Activated CD8-positive, alpha-beta T cell treated with anti-CD3 and anti-CD28 coated beads for 36 hours (primary cell): ENCODE measurements around the gene CDKN2B. TPM values are rescaled to one million over a fixed set of nuclear protein-coding genes. Genes with fewer than 3 reads are reported as not detected.

Source experiments
- ATAC-seq: fragments of 200-7000 bp; cut with Tn5 transposase; one replicate; pipeline ENCODE4 v1.10.0; 2021; ENCODE audit warnings: mild to moderate bottlenecking, moderate library complexity
- CTCF ChIA-PET: fragments of 350-600 bp; sonication (Branson Sonifier 250); formaldehyde crosslinking; loops from one replicate; lab custom pipeline; 2021; ENCODE audit warnings: antibody characterized with exemption; lab: Charles Lee
- POLR2A ChIA-PET: fragments of 350-600 bp; sonication (Branson Sonifier 250); formaldehyde crosslinking; loops from one replicate; lab custom pipeline; 2021; ENCODE audit warnings: antibody characterized with exemption; lab: Charles Lee
- DNase-seq: peaks from one replicate; pipeline ENCODE4 v3.0.0-alpha.2; 2020
- H3K27ac Mint-ChIP-seq: one replicate; pipeline ENCODE4 v1.8.0; 2021; ENCODE audit warnings: mild to moderate bottlenecking, mixed read lengths
- H3K27me3 Mint-ChIP-seq: one replicate; pipeline ENCODE4 v1.8.0; 2021; ENCODE audit warnings: mixed read lengths
- H3K36me3 Mint-ChIP-seq: one replicate; pipeline ENCODE4 v1.8.0; 2021; ENCODE audit warnings: low read depth, mixed read lengths
- H3K4me1 Mint-ChIP-seq: one replicate; pipeline ENCODE4 v1.8.0; 2021; ENCODE audit warnings: low read depth, mixed read lengths
- H3K4me3 Mint-ChIP-seq: one replicate; pipeline ENCODE4 v1.8.0; 2021; ENCODE audit warnings: mild to moderate bottlenecking, moderate library complexity, mixed read lengths
- H3K9me3 Mint-ChIP-seq: one replicate; pipeline ENCODE4 v1.8.0; 2021; ENCODE audit warnings: mixed read lengths
- CTCF ChIP-seq: fragments of 200-600 bp; IDR thresholded peaks from one replicate; pipeline ENCODE4 v1.8.0; 2022; ENCODE audit warnings: antibody characterized with exemption, mild to moderate bottlenecking
- intact Hi-C: fragments of 100-400 bp; cut with micrococcal nuclease; formaldehyde crosslinking; loops from one replicate; pipeline ENCODE4 v1.10.0; 2022
- total RNA-seq, 2 experiments: library from RNA; stranded (reverse); gene quantifications; one replicate each; pipeline ENCODE4 v1.2.3, GENCODE V29; 2021

Gene CDKN2B
- total RNA-seq, 2 experiments from 2014 or later: not detected

GRCh38 chr9:21967169-21967568, 41.9 kb downstream of the CDKN2B start:
- no peak overlapping the region for H3K27ac Mint-ChIP-seq
- DNase-seq (no peak), ATAC-seq (no peak)
- POLR2A ChIA-PET: interaction anchor here (1.2 kb wide), 1 partner anchor 27 kb away, joined by 3 read pairs; the partner anchor contains the start of genes CDKN2A and CDKN2B-AS1
- CTCF ChIA-PET: interaction anchor here (1.0 to 3.0 kb wide), 3 partner anchors 41 to 280 kb away, joined by 3 to 23 read pairs (median 3); partner anchors contain the start of gene CDKN2B
- H3K4me3 Mint-ChIP-seq: no peak overlapping the region
- H3K4me1 Mint-ChIP-seq: peaks cover 9% of the 10 kb centered on the region
- H3K36me3 Mint-ChIP-seq: peaks cover 15% of the 10 kb centered on the region
- peaks cover 92% of the 10 kb centered on the region for H3K27me3 Mint-ChIP-seq
- peaks cover 15% of the 10 kb centered on the region for H3K9me3 Mint-ChIP-seq
- TF ChIP-seq CTCF: no peak
- intact Hi-C loops: loop anchor here (5.0 kb wide), 1 partner anchor 40 kb away; the partner anchor contains the start of gene CDKN2B

GRCh38 chr9:21966140-21966851, 42.8 kb downstream of the CDKN2B start:
- CTCF ChIA-PET: interaction anchor here (0.9 to 1.2 kb wide), 2 partner anchors 42 to 487 kb away, joined by 3 to 5 read pairs; partner anchors contain the start of gene CDKN2B
- intact Hi-C loops: loop anchor here (5.0 kb wide), 1 partner anchor 41 kb away; the partner anchor contains the start of gene CDKN2B
- POLR2A ChIA-PET: no interaction called here
- no peak for ATAC-seq
- H3K27me3 Mint-ChIP-seq: peaks cover 93% of the 10 kb centered on the region
- no peak overlapping the region for H3K27ac Mint-ChIP-seq
- H3K36me3 Mint-ChIP-seq: peaks cover 15% of the 10 kb centered on the region
- no peak overlapping the region for H3K4me3 Mint-ChIP-seq
- no peak for TF ChIP-seq CTCF
- peaks cover 9% of the 10 kb centered on the region for H3K4me1 Mint-ChIP-seq
- H3K9me3 Mint-ChIP-seq: peaks cover 16% of the 10 kb centered on the region
- no peak for DNase-seq

DNA sequence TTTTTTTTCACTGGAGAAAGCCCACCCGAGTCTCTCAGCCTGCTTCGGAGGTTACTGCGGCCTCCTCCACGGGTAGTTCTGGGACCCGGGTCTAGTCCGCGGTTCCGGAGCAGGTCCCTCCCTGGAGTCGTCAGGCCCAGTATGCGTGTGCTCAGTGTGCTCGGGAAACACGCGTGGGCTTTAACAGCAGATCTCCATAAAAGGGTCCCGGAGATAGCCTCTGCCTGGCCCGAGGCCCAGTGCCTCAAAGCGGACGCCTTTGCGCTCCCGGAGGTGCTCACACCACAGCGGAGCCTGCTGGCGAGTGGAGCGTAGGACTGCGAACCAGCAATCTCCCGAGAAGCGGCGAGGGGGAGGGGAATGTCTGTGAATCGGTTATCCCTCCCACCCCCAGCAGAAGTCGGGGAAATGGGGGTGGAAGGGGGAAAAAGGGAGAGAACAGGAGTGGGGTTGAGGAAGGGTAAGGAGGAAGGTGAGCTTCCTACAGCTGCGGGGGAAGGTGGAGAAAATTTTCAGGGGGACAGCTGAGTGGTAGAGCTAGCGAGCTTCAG, 43.6 kb downstream of the CDKN2B start:
- ATAC-seq: peak; percentile 75
- ChIA-PET POLR2A (no interaction called here), CTCF (interaction anchor here (0.9 to 1.2 kb wide), 2 partner anchors 43 to 488 kb away, joined by 3 to 5 read pairs; partner anchors contain the start of gene CDKN2B)
- no peak overlapping the region for H3K27ac Mint-ChIP-seq
- DNase-seq: peak; percentile 64
- H3K4me3 Mint-ChIP-seq: peak overlapping the region; percentile 45
- H3K36me3 Mint-ChIP-seq: peaks cover 13% of the 10 kb centered on the region
- peak; percentile 18 for TF ChIP-seq CTCF
- intact Hi-C loops: loop anchor here (5.0 kb wide), 1 partner anchor 42 kb away; the partner anchor contains the start of gene CDKN2B
- H3K9me3 Mint-ChIP-seq: peaks cover 14% of the 10 kb centered on the region
- peaks cover 90% of the 10 kb centered on the region for H3K27me3 Mint-ChIP-seq
- peaks cover 7% of the 10 kb centered on the region for H3K4me1 Mint-ChIP-seq

GRCh38 chr9:21964925-21965385, 44.1 kb downstream of the CDKN2B start:
- peaks cover 7% of the 10 kb centered on the region for H3K4me1 Mint-ChIP-seq
- H3K4me3 Mint-ChIP-seq: peak overlapping the region; percentile 45
- ATAC-seq (peak; percentile 75), DNase-seq (peak; percentile 70)
- H3K36me3 Mint-ChIP-seq: peaks cover 12% of the 10 kb centered on the region
- H3K27me3 Mint-ChIP-seq: peaks cover 89% of the 10 kb centered on the region
- no peak overlapping the region for H3K27ac Mint-ChIP-seq
- peaks cover 10% of the 10 kb centered on the region for H3K9me3 Mint-ChIP-seq
- intact Hi-C loops: loop anchor here (5.0 kb wide), 1 partner anchor 42 kb away; the partner anchor contains the start of gene CDKN2B
- CTCF ChIA-PET: interaction anchor here (1.7 kb wide), 1 partner anchor 153 kb away, joined by 4 read pairs; no protein-coding TSS in a partner anchor
- TF ChIP-seq CTCF: no peak
- POLR2A ChIA-PET: no interaction called here
